UCSD-AML1 (cell line): ENCODE data around the gene SIRT3.

Source experiments
- DNase-seq: peaks from one replicate; lab custom pipeline; 2025; ENCODE audit not compliant: unreplicated experiment; lab: John Stamatoyannopoulos, UW

The SIRT3 gene

DNA sequence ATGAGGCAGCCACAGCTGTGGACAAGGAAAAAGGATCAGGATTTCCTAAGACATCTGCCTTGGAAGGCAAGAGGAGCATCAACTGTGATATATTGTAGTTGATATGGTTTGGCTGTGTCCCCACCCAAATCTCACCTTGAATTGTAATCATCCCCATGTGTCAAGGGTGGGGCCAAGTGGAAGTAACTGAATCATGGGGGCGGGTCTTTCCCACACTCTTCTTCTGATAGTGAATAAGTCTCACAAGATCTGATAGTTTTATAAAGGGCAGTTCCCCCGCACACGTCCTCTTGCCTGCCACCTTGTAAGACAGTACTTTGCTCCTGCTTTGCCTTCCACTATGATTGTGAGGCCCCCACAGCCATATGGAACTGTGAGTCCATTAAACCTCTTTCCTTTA lies 18.4 kb downstream of the SIRT3 start:
- DNase-seq = no peak

GRCh38 chr11:216081-216974 lies 19.8 kb downstream of the SIRT3 start:
- no peak for DNase-seq

GRCh38 chr11:215581-216037 lies 20.5 kb downstream of the SIRT3 start:
- no peak for DNase-seq

GRCh38 chr11:214083-214482 lies 22.1 kb downstream of the SIRT3 start:
- no peak for DNase-seq

DNA sequence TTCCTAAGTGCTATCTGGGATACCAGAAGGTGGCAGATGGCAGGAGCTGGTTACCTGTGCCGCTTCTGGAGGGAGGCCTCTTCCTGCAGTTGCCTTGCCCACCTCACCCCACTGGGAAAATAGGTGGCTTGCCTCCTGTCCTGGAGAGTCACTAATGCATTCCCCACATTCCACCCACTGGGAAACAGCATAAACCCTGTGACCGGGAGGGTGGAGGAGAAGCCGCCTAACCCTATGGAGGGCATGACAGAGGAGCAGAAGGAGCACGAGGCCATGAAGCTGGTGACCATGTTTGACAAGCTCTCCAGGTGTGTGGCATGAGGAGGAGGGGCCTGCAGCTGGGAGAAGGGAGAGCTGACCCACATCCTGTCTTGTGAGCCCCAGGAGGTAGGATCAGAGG lies 23.0 kb downstream of the SIRT3 start:
- no peak for DNase-seq

GRCh38 chr11:212150-213100 lies 23.7 kb downstream of the SIRT3 start:
- no peak for DNase-seq

- DNase-seq = no peak
These were observed 24.4 kb downstream of the SIRT3 start for GRCh38 chr11:211741-212140.

- no peak for DNase-seq
These were observed 24.8 kb downstream of the SIRT3 start for GRCh38 chr11:211295-211694.

DNA sequence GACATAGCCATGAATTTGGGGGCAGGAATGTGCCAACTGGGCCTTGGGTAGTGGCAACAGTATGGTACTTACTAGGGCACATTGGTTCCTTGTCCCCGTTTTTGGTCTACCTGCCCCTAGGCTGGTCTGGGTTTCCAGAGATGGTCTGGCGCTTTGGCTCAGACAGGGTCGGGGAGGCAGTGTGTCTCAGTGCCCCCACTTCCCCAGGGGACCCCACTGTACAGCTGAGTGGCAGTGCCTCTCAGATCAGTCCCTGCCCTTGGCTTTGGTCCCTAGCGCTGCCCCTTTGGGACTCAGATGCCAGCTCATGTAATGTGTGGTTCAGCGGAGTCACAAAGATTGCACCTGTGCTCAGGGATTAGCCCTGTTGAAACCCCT lies 25.4 kb downstream of the SIRT3 start:
- no peak for DNase-seq

GRCh38 chr11:210122-210802 lies 25.9 kb downstream of the SIRT3 start:
- no peak for DNase-seq

GRCh38 chr11:209275-210121 lies 26.6 kb downstream of the SIRT3 start:
- DNase-seq = no peak

DNA sequence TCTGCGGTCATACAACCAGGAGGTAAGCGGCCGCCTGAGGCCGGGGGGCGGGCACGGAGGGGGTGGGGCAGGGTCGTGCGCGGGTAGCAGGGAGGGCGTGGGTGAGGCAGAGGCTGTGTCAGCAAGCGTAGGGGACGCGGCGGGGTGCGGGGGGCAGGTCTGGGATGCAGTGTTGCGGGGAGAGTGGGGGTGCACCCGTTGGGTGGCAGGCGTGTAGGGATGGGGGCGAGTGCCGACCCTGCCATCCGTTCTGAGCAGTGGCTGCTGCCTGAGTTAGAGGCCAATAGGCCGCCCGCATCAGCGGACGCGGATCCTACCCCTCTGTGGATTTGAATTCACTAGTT lies 27.3 kb downstream of the SIRT3 start:
- no peak for DNase-seq

DNA sequence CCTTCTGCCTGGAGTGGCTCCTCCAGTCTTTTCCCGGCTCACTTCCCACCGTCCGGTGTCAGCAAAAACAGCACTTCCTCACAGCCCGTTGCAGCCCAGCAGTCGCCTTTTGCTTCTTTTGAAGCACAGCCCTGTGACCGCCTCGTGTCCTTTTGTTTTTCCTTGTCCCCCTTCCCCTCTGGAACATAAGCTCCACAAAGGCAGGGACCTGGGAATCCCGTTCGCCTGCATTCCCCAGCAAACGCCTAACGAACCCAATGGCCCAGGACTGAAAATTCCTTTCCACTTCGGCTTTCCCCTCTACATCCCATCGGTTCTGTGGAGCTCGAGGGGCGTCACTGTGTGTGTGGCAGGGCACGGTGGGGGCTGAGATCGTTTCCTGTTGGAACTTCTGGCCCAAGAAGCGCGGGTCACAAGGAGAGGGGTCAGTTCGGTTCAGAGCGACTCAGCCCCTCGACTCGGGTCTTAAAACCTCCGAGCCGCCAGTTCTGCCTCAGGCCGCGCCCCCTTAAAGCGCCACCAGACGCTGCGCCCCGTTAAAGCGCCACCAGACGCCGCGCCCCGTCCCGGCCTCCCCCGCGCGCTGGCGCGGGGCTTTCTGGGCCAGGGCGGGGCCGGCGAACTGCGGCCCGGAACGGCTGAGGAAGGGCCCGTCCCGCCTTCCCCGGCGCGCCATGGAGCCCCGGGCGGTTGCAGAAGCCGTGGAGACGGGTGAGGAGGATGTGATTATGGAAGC lies 27.8 kb downstream of the SIRT3 start:
- DNase-seq = peak; percentile 86

DNA sequence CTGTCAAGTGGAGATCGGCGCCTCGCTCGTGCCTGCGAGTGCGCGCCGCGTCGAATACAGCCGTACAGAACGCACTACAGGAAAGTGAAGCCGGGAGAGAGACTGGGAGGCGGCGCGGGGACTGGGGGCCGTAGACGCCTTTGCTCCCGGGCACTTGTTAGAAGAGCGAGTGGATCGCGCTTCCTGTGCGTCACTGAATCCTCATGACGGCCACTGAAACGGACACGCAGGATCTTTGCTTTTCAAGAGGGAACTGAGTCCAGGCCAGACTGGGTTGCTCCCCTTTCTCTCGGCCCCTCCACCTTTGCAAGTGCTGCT lies 28.3 kb downstream of the SIRT3 start:
- peak; percentile 73 for DNase-seq

- DNase-seq = peak; percentile 98
These were observed 28.8 kb downstream of the SIRT3 start, which contains the start of the genes BET1L and RIC8A for GRCh38 chr11:207208-207862. BET1L (minus strand) TSS chr11:207399; CDS start chr11:207321, 78 bp downstream. RIC8A (plus strand) TSS chr11:207708; CDS start chr11:208855, 1,147 bp downstream.

GRCh38 chr11:206526-207207 lies 29.5 kb downstream of the SIRT3 start:
- peak; percentile 49 for DNase-seq

- no peak for DNase-seq
These were observed 30.1 kb downstream of the SIRT3 start for GRCh38 chr11:206002-206384.

DNA sequence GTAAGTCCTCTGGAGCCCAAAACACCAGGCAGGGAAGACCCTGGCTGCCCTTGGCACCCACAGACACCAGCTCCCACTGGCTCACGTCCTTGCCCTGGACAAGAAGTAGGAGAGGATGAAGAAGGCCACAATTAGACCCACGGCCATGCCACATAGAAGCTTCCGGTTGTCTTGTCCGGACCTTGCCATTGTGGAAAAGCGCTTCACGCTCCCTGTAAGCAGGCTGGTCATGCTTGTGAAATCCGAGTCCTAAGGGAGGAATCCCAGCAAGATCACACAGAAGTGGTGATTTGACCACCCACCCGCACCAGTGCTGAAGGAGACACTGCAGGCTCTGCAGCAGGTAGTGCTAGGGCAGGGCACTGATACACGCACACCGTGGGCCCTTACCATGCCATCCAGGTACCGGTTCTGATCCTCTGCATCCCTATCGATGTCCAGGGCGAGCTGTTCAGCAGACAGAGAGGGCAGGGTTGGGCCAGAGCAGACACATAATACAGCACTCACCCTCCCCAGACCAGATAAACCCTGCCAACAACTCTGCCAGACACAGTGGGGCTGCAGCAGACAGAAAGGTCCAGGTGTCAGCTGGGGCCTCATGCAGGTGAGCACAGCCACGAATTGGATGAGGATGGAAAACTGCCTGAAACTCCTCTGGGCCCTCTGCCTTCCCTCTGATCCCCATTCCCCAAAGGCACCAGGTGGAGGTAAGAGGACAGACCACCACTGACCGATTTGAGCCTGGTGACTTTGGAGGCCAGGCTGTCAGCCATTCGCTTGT lies 30.7 kb downstream of the SIRT3 start:
- no peak for DNase-seq
